ENCODE data around the gene CCDC167. TPM values are rescaled to one million over a fixed set of nuclear protein-coding genes. Genes with fewer than 3 reads are reported as not detected.
A peak's percentile ranks its signal among the peaks of the same experiment; 100 is the strongest.
"Not testable (repeated sequence)": the region's sequence is repeated elsewhere in the genome, so short reads cannot be mapped to it uniquely, and the experiment has no call there.

Gene CCDC167
- total RNA-seq, 1 experiment from 2014 or later = 107 TPM

GRCh38 chr6:37473364-37474095, 26.2 kb downstream of the CCDC167 start:
- H3K9me3 ChIP-seq (replicated peaks) = no peaks in the 10 kb centered on the region
- H3K36me3 ChIP-seq = peaks cover 71% of the 10 kb centered on the region
- H3K4me1 ChIP-seq (replicated peaks) = no peaks in the 10 kb centered on the region
- H3K27me3 ChIP-seq (replicated peaks) = no peaks in the 10 kb centered on the region
- H3K4me3 ChIP-seq = no peak overlapping the region
- no peak for DNase-seq (ENCODE audit: low read depth in 1 of 2, low spot score in 2 of 2)
- no peak overlapping the region for H3K27ac ChIP-seq

GRCh38 chr6:37467718-37468117, 32.0 kb downstream of the CCDC167 start:
- no peak for DNase-seq (ENCODE audit: low read depth in 1 of 2, low spot score in 2 of 2)
- Histone ChIP-seq H3K27ac (no peak overlapping the region), H3K9me3 (replicated peaks) (no peaks in the 10 kb centered on the region; the same call in 1 of the 2 replicates), H3K36me3 (peaks cover 47% of the 10 kb centered on the region), H3K4me1 (replicated peaks) (no peaks in the 10 kb centered on the region), H3K27me3 (replicated peaks) (no peaks in the 10 kb centered on the region), H3K4me3 (no peak overlapping the region)

GRCh38 chr6:37463110-37463509, 36.6 kb downstream of the CCDC167 start:
- DNase-seq (ENCODE audit: low read depth in 1 of 2, low spot score in 2 of 2) = no peak
- no peaks in the 10 kb centered on the region; the same call in 1 of the 2 replicates for H3K9me3 ChIP-seq (replicated peaks)
- H3K36me3 ChIP-seq = peaks cover 65% of the 10 kb centered on the region
- no peaks in the 10 kb centered on the region for H3K27me3 ChIP-seq (replicated peaks)
- H3K4me1 ChIP-seq (replicated peaks) = no peaks in the 10 kb centered on the region
- H3K4me3 ChIP-seq = no peak overlapping the region
- H3K27ac ChIP-seq = no peak overlapping the region

- Histone ChIP-seq H3K36me3 (peaks cover 70% of the 10 kb centered on the region), H3K9me3 (replicated peaks) (no peaks in the 10 kb centered on the region), H3K4me3 (no peak overlapping the region), H3K4me1 (replicated peaks) (peaks cover 9% of the 10 kb centered on the region; the same call in 1 of the 2 replicates), H3K27ac (no peak overlapping the region), H3K27me3 (replicated peaks) (no peaks in the 10 kb centered on the region)
- DNase-seq (ENCODE audit: low read depth in 1 of 2, low spot score in 2 of 2) = no peak
Observed at GRCh38 chr6:37460805-37461204, 38.9 kb downstream of the CCDC167 start.

- Histone ChIP-seq H3K27me3 (replicated peaks) (no peaks in the 10 kb centered on the region), H3K27ac (no peak overlapping the region), H3K9me3 (replicated peaks) (no peaks in the 10 kb centered on the region), H3K4me3 (no peak overlapping the region), H3K36me3 (peaks cover 72% of the 10 kb centered on the region), H3K4me1 (replicated peaks) (peaks cover 11% of the 10 kb centered on the region; the same call in 1 of the 2 replicates)
- DNase-seq (ENCODE audit: low read depth in 1 of 2, low spot score in 2 of 2) = no peak
Observed at GRCh38 chr6:37459981-37460800, 39.5 kb downstream of the CCDC167 start.

- Histone ChIP-seq H3K36me3 (peaks cover 86% of the 10 kb centered on the region), H3K27me3 (replicated peaks) (no peaks in the 10 kb centered on the region), H3K4me3 (no peak overlapping the region), H3K9me3 (replicated peaks) (no peaks in the 10 kb centered on the region), H3K4me1 (replicated peaks) (peaks cover 11% of the 10 kb centered on the region; the same call in 1 of the 2 replicates), H3K27ac (no peak overlapping the region)
- no peak for DNase-seq (ENCODE audit: low read depth in 1 of 2, low spot score in 2 of 2)
Observed at GRCh38 chr6:37456816-37457560, 42.7 kb downstream of the CCDC167 start.

GRCh38 chr6:37456126-37456525, 43.6 kb downstream of the CCDC167 start:
- no peak for DNase-seq (ENCODE audit: low read depth in 1 of 2, low spot score in 2 of 2)
- no peak overlapping the region for H3K27ac ChIP-seq
- peaks cover 11% of the 10 kb centered on the region; the same call in 1 of the 2 replicates for H3K4me1 ChIP-seq (replicated peaks)
- no peak overlapping the region for H3K4me3 ChIP-seq
- H3K9me3 ChIP-seq (replicated peaks) = no peaks in the 10 kb centered on the region
- H3K27me3 ChIP-seq (replicated peaks) = no peaks in the 10 kb centered on the region
- H3K36me3 ChIP-seq = peaks cover 86% of the 10 kb centered on the region

GRCh38 chr6:37454420-37455140, 45.1 kb downstream of the CCDC167 start:
- Histone ChIP-seq H3K27me3 (replicated peaks) (no peaks in the 10 kb centered on the region), H3K27ac (no peak overlapping the region), H3K9me3 (replicated peaks) (no peaks in the 10 kb centered on the region), H3K4me3 (no peak overlapping the region), H3K4me1 (replicated peaks) (peaks cover 11% of the 10 kb centered on the region; the same call in 1 of the 2 replicates), H3K36me3 (peaks cover 82% of the 10 kb centered on the region)
- peak in 1 of 2 experiments; percentile 22 for DNase-seq (ENCODE audit: low read depth in 1 of 2, low spot score in 2 of 2)

GRCh38 chr6:37452522-37452921, 47.2 kb downstream of the CCDC167 start:
- H3K27me3 ChIP-seq (replicated peaks) = no peaks in the 10 kb centered on the region
- H3K4me3 ChIP-seq = no peak overlapping the region
- DNase-seq (ENCODE audit: low read depth in 1 of 2, low spot score in 2 of 2) = no peak
- no peak overlapping the region for H3K27ac ChIP-seq
- H3K36me3 ChIP-seq = peaks cover 74% of the 10 kb centered on the region
- H3K9me3 ChIP-seq (replicated peaks) = no peaks in the 10 kb centered on the region
- H3K4me1 ChIP-seq (replicated peaks) = peaks cover 11% of the 10 kb centered on the region; the same call in 1 of the 2 replicates

GRCh38 chr6:37451441-37452193, 48.1 kb downstream of the CCDC167 start:
- H3K9me3 ChIP-seq (replicated peaks) = no peaks in the 10 kb centered on the region
- DNase-seq (ENCODE audit: low read depth in 1 of 2, low spot score in 2 of 2) = no peak
- no peak overlapping the region for H3K4me3 ChIP-seq
- no peaks in the 10 kb centered on the region for H3K27me3 ChIP-seq (replicated peaks)
- H3K27ac ChIP-seq = no peak overlapping the region
- H3K36me3 ChIP-seq = peaks cover 79% of the 10 kb centered on the region
- peaks cover 10% of the 10 kb centered on the region; the same call in 1 of the 2 replicates for H3K4me1 ChIP-seq (replicated peaks)

GRCh38 chr6:37449984-37450383, 49.7 kb downstream of the CCDC167 start:
- no peaks in the 10 kb centered on the region for H3K4me1 ChIP-seq (replicated peaks)
- peaks cover 79% of the 10 kb centered on the region for H3K36me3 ChIP-seq
- no peak overlapping the region for H3K4me3 ChIP-seq
- H3K27ac ChIP-seq = no peak overlapping the region
- H3K9me3 ChIP-seq (replicated peaks) = no peaks in the 10 kb centered on the region
- no peaks in the 10 kb centered on the region for H3K27me3 ChIP-seq (replicated peaks)
- no peak for DNase-seq (ENCODE audit: low read depth in 1 of 2, low spot score in 2 of 2)

GRCh38 chr6:37443216-37443542, 56.5 kb downstream of the CCDC167 start:
- not testable (repeated sequence) for H3K9me3 ChIP-seq (replicated peaks); DNase-seq (ENCODE audit: low read depth in 1 of 2, low spot score in 2 of 2); H3K4me1 ChIP-seq (replicated peaks); H3K27me3 ChIP-seq (replicated peaks); H3K27ac ChIP-seq; H3K4me3 ChIP-seq
- peaks cover 82% of the 10 kb centered on the region for H3K36me3 ChIP-seq

All from SJSA1 (cell line).